H1 (cell line): Measurements from ENCODE around the gene MORN4. TPM values are rescaled to one million over a fixed set of nuclear protein-coding genes. Genes with fewer than 3 reads are reported as not detected.

Experiments
- BCL11A ChIP-seq, 2 experiments: IDR thresholded peaks; one replicate each; pipeline ENCODE4 v1.6.1; 2011; ENCODE audit warnings: low read depth in 2 of 2, low read length in 2 of 2, mild to moderate bottlenecking in 2 of 2
- CEBPB ChIP-seq: IDR thresholded peaks from 2 replicates; pipeline ENCODE4 v1.6.1; 2012; ENCODE audit warnings: low read depth, low read length
- CHD7 ChIP-seq: fragments of 300-600 bp; sonication (generic); IDR thresholded peaks from 2 replicates; pipeline ENCODE4 v1.7.1; 2012; ENCODE audit warnings: low read length, moderate library complexity, mild to moderate bottlenecking, inconsistent platforms; ENCODE audit not compliant: insufficient replicate concordance
- GTF2F1 ChIP-seq: IDR thresholded peaks from 2 replicates; pipeline ENCODE4 v1.6.1; 2012; ENCODE audit warnings: low read depth, low read length, improper control_type of control experiment, borderline replicate concordance
- HDAC6 ChIP-seq: IDR thresholded peaks from one replicate; pipeline ENCODE4 v1.7.1; 2012; ENCODE audit warnings: low read depth, mild to moderate bottlenecking, inconsistent platforms, low read length, moderate library complexity
- NANOG ChIP-seq: IDR thresholded peaks from 2 replicates; pipeline ENCODE4 v1.6.1; 2011; ENCODE audit warnings: low read length, low read depth, mild to moderate bottlenecking, inconsistent platforms; ENCODE audit not compliant: insufficient read depth, poor library complexity, severe bottlenecking
- NRF1 ChIP-seq: IDR thresholded peaks from 2 replicates; pipeline ENCODE4 v1.6.1; 2011; ENCODE audit warnings: mild to moderate bottlenecking, low read depth, low read length, improper control_type of control experiment
- PHF8 ChIP-seq: fragments of 200-600 bp; sonication (generic); conservative IDR thresholded peaks from 2 replicates; pipeline ENCODE4 v1.7.1; 2012; ENCODE audit warnings: low read depth, mild to moderate bottlenecking, inconsistent platforms, low read length, moderate library complexity
- POLR2AphosphoS5 ChIP-seq: IDR thresholded peaks from 2 replicates; pipeline ENCODE4 v1.6.1; 2011; ENCODE audit warnings: low read depth, low read length
- SAP30 ChIP-seq: fragments of 300-600 bp; sonication (generic); IDR thresholded peaks from 2 replicates; pipeline ENCODE4 v1.7.1; 2012; ENCODE audit warnings: low read length, moderate library complexity, mild to moderate bottlenecking, inconsistent platforms; ENCODE audit not compliant: insufficient read depth, insufficient replicate concordance
- polyA plus RNA-seq, 7 experiments: library from polyadenylated mRNA; depleted of rRNA in 3 of 7; stranded (reverse) in 5 of 7; unstranded in 2 of 7; fragments of >200 nt in 5 of 7; fragments of 200-250 nt in 2 of 7; gene quantifications; 1 replicate in 5 of 7; 2 replicates in 1 of 7; 4 replicates in 1 of 7; pipeline versions ENCODE4 v1.2.1 to v1.2.3, GENCODE V29; 2011 to 2013; ENCODE audit warnings: missing spikeins in 2 of 7, mixed read lengths in 2 of 7
- total RNA-seq: library from RNA; stranded (reverse); fragmentation: NEBNext Ultra II Directional; extraction: Animal tissue kit (Norgen Biotek cat#: 25700); gene quantifications from 2 replicates; pipeline ENCODE4 v1.2.1, GENCODE V29; 2021

Gene MORN4
- total and polyA plus RNA-seq, 2 of the 8 experiments (the other 6 are each of a cell fraction or from before 2014, with no cell fraction given) = 13.6 to 22.0 TPM

GRCh38 chr10:97585439-97585811 lies 47.9 kb downstream of the MORN4 start (continued):
- TF ChIP-seq CHD7 = no peak
- no peak for TF ChIP-seq POLR2AphosphoS5
- no peak for TF ChIP-seq SAP30
- no peak for TF ChIP-seq HDAC6
- no peak for TF ChIP-seq CEBPB
- TF ChIP-seq NRF1 = no peak
- TF ChIP-seq NANOG = no peak
- no peak for TF ChIP-seq BCL11A (IDR thresholded peaks at IDR 0.05; ENCODE audit: low read depth in 2 of 2, low read length in 2 of 2)
- no peak for TF ChIP-seq GTF2F1
- no peak for TF ChIP-seq PHF8
